ENCODE data around the gene HPS5.
"Not testable (repeated sequence)": the region's sequence is repeated elsewhere in the genome, so short reads cannot be mapped to it uniquely, and the experiment has no call there.

Gene HPS5

DNA sequence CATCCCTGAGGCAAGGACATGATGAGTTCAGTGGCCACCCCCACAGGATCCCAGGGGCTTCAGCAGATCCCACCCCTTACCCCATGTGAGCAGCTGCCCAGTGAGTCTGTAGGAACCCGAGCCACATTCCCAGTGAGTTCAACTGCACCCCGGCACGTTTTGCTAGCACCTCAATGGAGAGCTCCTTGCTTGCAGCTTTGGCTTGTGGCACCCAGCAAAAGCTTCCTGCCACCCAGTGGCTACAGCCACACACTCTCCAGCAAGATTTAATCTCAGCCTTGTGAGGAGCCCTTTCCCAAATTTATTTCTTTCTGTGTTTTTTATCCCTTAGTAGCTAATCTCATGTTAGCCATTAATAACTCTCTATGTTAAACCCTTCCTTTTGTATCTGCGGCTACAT, 51.8 kb downstream of the HPS5 start:
- no peak for DNase-seq

DNA sequence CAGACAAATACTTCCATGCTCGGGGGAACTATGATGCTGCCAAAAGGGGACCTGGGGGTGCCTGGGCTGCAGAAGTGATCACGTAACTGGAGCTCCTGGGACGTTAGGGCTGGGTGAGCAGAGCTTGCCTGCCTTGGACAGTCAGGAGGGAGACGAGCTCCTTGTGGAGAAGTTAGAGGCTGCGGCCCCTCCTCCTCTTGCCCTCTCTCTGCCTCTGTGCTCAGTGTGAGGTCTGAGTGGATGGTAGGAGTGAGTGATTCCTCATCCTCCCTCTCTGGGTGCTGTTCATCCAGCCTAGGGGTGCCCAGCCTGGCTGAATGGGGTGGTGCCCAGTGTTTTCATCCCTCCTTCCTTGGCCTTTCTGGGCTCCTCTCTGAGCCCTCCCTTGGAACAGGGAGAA, 52.7 kb downstream of the HPS5 start:
- DNase-seq: not testable (repeated sequence)

DNA sequence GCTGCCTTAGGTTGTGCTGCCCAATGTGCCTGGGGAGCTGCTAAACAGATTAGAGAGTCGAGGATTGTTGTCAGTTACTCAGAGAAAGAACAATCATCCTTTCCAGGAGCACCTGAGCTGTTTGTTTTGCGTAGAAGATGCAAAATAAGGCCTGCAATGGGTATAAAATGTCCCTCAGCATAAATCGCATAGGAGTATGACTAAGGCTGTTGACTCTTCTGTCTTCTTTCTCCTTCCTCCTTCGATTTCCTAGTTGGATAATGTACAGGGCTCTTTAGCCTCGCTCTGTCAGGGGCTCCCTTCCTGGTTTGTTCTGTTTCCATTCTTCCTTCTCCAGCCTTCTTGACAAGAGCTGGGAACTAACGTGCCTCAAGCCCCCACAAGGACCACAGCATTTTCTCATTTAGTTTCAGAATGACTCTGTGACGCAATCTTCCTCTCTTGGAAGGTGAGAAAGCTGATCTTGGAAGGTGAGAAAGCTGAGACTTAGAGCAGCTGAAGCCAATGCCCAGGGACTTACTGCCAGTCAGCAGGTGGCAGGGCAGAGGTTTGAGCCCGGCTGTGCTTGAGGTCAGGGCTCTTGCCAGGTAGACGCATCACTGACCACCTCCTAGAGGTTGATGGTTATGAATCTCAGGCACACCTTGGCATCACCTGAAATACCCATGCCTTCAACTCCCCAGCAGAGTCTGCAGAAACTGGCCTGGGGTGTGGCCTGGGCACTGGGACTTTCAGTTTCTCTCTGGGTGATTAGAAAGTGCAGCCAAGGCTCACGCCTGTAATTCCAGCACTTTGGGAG, 54.4 kb downstream of the HPS5 start:
- not testable (repeated sequence) for DNase-seq

DNA sequence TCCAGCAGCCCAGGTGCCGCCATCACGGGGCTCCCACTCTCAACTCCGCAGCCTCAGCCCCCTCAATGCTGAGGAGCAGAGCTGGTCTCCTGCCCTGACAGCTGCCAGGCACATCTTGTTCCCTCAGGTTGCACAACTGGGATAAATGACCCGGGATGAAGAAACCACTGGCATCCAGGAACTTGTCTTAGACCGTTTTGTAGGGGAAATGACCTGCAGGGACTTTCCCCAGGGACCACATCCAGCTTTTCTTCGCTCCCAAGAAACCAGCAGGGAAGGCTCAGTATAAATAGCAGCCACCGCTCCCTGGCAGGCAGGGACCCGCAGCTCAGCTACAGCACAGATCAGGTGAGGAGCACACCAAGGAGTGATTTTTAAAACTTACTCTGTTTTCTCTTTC, 56.0 kb downstream of the HPS5 start, which contains the start of gene SAA1:
Gene SAA1, plus strand, starts transcription at position 316 of the 400 bp plus-strand sequence. CDS start 624 bp downstream, outside the sequence.
- no peak for DNase-seq

DNA sequence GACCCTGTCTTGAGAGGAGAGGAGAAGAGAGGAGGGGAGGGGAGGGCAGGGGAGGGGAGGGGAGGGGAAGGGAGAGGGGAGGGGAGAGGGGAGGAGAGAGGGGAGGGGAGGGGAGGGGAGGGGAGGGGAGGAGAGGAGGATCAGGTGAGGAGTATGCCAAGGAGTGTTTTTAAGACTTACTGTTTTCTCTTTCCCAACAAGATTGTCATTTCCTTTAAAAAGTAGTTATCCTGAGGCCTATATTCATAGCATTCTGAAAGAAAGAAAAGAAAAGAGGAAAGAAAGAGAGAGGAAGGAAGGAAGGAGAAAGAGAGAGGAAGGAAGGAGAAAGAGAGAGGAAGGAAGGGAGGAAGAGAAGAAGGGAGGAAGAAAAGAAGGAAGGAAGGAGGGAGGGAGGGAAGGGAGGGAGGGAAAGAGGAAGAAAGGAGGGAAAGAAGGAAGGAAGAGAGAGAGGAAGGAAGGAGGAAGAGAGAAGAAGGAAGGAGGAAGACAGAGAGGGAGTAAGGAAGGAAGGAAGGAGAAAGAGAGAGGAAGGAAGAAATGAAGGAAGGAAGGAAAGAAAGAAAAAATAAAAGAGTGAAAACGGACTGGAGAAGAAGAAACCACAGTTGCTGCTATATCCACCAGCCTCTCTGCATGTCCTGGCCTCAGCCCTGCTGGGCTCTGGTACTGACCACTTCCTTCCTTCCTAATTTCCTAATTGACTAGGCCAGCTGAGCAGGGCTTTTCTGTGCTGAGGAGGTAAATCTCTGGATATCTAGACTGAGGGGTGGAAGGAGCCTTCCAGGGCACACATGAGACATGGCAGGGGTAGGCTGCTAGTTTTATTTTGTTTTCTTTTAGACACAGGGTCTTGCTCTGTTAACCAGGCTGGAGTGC, 57.0 kb downstream of the HPS5 start:
- no peak for DNase-seq

DNA sequence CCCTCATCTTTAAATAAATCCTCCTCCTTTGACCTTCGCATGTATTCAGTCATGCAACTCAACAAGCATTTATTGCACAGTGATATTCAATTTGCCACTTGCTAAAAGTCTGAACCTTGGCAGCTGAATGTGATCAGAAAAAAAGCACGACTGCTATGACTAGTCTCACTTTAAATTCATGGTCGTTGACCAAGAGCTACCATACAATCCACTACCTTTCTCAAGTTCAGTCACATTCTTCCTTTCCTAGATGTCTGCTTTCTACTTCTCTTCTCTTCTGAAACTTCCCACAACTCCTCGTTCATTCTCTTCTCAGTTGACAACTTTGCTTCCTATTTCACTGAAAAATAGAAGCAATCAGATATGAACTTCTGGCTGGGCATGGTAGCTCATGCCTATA, 57.9 kb downstream of the HPS5 start:
- DNase-seq: no peak

DNA sequence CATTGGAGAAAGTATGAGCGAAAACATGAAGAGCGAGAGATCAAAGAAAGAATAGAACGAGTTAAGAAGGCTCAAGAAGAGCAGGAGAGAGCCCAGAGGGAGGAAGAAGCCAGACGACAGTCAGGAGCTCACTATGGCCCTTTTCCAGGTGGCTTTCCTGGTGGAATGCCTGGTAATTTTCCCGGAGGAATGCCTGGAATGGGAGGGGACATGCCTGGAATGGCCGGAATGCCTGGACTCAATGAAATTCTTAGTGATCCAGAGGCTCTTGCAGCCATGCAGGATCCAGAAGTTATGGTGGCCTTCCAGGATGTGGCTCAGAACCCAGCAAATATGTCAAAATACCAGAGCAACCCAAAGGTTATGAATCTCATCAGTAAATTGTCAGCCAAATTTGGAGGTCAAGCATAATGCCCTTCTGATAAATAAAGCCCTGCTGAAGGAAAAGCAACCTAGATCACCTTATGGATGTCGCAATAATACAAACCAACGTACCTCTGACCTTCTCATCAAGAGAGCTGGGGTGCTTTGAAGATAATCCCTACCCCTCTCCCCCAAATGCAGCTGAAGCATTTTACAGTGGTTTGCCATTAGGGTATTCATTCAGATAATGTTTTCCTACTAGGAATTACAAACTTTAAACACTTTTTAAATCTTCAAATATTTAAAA, 59.1 kb downstream of the HPS5 start:
- DNase-seq: not testable (repeated sequence)

DNA sequence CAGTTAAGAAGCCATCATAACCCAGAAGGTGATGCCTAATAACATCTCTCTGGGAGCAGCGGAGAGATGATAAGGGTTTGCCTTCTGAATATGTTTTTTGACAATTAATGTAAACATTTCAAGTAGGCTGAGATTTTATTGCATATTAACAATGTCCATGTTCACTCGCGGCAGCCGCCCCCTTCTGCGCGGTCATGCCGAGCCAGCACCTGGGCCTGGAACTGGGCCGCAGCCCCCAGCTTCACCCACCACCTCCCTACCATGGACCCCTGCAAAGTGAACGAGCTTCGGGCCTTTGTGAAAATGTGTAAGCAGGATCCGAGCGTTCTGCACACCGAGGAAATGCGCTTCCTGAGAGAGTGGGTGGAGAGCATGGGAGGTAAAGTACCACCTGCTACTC, 60.2 kb downstream of the HPS5 start:
- DNase-seq: no peak

DNA sequence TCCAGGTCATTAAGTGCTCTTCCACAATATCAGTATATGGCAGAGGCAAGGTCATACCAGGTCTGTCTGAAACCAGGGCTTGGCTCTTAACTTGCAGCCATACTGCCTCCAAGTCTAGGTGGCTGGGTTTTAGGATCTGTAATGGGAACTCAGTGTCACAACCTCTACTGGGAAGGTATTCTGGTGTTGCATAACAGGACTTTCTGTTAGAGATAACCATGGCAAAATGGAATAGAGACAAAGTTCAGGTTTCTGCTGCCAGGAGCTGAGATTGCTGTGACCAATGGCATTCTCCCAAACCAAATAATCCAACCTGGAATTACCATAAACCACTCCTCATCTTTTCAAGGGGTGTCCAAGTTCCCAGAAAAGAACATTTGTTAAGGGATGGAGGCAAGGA, 62.7 kb downstream of the HPS5 start:
- no peak for DNase-seq

DNA sequence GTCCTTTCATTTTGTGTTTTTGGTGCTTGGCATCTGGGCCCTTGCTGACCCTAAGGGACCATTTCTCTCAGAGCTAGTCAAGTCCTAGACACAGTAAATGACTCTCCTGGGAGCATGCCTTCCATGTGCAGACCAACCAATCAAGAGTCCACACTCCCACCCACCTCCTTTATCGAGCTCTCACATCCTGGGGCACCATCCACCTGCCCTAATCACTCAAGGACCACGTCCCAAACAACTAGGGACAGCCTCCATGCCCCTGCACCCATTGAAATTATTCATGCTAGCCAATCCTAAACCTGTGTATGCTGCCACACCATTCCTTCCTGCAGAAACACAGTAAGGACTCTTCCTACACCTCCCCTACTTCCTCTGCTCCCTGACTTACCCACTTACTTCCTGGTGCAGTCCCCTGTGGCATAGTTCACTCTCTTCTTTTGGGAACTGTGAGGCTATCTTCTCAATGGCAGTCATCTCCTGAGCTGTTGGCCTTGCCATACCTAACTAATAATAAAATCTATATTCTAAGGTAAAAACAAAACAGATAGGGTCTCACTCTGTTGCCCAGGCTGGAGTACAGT, 67.1 kb downstream of the HPS5 start:
- no peak for DNase-seq

DNA sequence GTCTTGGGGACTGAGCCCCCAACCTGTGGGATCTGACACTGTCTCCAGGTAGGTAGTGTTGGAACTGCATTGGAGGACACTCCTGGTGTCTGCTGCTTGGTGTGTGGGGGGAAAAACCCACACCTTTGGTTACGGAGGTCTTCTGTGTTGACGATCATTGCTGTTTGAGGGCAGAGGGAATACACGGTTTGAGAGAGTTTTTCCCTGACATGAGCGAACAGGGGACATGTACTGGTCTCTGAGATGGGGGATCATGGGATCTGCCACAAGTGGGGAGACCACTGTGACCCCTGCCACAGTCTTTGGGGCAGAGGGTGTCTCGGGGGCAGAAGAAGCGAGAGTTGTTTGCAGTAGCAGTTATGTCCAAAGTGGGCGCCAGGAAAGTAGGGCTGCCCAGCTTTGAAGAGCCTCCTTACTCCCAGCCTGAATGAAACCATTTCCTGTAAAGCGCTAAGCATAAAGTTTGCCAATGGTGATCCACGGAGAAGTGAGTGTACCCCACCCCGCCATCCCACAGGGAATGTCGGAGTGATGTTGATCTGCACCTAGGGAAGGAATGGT, 68.1 kb downstream of the HPS5 start:
- no peak for DNase-seq

DNA sequence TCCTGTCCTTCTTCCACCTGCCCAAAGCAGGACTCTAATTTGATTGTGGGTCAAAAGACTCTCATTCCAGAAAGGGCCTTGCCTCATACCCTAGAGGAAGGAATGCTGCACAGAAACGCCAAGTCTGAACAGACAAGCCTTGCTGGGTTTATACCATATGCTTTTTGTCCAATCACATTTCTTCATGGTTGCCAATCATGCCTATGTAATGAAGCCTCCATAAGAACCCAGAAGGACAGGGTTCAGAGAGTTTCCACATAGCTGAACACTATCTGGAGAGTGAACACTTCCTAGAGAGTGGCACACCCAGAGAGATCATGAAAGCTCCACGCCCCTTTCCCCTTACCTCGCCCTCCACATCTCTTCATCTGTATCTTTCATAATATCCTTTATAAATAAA, 68.7 kb downstream of the HPS5 start:
- no peak for DNase-seq

DNA sequence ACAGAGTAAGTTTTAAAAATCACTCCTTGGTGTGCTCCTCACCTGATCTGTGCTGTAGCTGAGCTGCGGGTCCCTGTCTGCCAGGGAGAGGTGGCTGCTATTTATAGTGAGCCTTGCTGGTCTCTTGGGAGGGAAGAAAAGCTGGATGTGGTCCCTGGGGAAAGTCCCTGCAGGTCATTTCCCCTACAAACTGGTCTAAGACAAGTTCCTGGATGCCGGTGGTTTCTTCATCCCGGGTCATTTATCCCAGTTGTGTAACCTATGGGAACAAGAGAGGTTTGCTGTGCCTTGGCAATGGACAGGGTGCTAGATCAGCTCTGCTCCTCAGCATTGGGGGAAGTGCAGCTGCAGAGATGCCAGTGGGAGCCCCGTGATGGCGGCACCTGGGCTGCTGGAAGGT, 73.4 kb downstream of the HPS5 start, which contains the start of gene SAA2:
Gene SAA2, minus strand, starts transcription at position 108 of the 400 bp plus-strand sequence. CDS start 657 bp downstream, outside the sequence.
- DNase-seq: no peak

DNA sequence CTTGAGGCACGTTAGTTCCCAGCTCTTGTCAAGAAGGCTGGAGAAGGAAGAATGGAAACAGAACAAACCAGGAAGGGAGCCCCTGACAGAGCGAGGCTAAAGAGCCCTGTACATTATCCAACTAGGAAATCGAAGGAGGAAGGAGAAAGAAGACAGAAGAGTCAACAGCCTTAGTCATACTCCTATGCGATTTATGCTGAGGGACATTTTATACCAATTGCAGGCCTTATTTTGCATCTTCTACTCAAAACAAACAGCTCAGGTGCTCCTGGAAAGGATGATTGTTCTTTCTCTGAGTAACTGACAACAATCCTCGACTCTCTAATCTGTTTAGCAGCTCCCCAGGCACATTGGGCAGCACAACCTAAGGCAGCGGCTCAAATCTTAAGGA, 74.8 kb downstream of the HPS5 start:
- DNase-seq: not testable (repeated sequence)

DNA sequence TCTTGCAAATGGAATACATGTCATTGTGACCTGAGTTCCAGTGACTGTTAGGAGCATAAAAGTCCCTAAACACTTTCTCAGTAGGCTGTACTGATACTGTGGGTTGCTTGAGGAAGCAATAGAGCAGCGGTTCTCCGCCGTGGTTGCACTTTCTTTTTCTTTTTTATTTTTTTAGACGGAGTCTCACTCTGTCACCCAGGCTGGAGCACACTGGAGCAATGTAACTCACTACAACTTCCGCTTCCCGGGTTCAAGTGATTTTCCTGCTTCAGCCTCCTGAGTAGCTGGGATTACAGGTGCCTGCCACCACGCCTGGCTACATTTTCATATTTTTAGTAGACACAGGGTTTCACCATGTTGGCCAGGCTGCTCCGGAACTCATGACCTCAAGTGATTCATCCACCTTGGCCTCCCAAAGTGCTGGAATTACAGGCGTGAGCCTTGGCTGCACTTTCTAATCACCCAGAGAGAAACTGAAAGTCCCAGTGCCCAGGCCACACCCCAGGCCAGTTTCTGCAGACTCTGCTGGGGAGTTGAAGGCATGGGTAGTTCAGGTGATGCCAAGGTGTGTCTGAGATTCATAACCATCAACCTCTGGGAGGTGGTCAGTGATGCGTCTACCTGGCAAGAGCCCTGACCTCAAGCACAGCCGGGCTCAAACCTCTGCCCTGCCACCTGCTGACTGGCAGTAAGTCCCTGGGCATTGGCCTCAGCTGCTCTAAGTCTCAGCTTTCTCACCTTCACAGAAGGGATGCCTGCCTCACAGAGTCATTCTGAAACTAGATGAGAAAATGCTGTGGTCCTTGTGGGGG, 75.4 kb downstream of the HPS5 start:
- DNase-seq: not testable (repeated sequence)

DNA sequence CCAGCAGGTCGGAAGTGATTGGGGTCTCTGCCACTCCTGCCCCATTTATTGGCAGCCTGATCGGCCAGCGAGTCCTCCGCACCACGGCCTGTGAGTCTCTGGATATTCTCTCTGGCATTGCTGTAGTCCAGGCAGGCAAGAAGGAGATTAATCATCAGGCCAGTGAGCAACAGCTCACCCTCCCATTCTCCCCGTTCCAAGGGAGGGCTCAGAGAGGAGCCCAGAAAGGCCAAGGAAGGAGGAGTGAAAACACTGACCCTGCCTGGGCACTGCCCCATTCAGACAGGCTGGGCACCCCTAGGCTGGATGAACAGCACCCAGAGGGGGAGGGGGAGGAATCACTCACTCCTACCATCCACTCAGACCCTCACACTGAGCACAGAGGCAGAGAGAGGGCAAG, 76.5 kb downstream of the HPS5 start:
- DNase-seq: no peak

DNA sequence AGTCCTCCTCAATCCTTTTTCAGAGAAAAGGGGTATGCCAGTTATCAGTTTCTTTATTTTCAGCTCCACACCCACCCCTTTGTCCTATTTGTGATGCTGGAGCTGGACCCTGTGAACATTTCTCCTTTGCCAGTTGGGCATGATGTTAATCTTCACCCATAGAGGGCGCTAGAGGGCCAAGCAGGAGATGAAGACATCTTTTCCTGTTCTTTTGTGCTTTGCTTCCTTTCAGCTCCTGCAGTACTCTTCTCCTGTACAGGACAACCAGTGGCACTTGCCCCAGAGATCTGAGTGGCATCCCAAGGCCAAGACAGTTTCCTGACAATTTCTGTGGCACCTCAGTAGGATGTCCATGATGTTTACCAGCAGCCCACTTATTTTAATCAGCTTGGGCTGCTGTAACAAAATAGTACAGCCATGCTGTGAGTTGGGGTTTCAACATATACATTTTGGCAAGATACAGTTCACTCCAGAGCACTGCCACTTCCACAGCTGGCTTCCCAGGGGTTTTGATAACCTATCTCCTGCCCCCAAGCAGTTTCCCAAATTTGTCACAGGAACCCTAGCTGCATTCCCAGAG, 78.1 kb downstream of the HPS5 start:
- peak; percentile 51 for DNase-seq

DNA sequence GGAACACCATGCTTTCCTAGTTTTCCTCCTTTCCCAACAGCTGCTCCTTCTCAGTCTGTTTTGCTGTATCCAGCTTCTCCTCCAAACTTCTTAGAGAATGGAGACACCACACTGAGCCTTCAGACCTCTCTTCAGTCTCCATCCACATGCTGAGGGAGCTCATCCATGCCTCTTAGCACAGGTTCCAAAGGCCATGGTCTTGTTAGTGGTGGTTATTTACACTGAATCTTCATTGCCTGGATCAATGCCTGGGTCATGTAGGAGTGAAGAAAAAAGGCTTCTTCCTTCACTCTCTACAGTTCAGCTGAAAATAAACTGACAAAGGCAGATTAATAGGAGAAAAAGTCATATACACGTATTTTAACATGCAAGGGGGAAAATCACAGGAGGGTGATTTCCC, 82.3 kb downstream of the HPS5 start:
- no peak for DNase-seq

DNA sequence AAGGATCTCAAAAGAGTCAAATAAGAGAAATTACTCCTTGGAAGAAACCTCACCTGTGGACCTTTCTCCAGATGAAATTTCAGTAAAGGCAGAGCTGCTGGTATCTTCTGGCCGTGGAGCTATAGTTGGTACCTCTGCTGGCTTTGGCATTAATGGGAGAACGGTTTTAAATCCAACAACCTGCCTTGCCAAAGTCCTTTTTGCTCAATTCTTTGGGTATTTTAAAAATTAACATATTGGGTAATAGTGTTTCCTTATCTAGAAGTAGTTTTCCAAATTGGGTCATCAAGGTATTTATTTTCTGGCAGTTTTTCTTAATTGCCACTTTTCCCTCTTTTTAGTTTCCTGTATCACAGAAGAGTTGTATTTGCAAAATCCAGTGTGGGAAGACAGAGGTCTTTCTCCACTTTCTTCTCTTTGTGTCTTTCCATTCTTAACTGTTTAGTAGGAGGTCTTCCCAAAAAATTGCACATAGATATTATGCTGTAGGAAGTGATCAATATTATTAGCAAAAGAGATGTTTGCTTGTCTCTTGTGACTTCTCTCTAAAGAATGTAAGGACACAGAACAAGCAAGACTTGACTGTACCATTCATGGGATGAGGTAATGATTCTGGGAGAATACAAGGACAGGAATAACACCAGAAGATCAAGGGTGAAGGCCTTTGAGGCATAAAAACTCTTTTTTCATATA, 85.1 kb downstream of the HPS5 start, which contains the start of gene SAA4:
Gene SAA4, minus strand, starts transcription at position 139 of the 693 bp plus-strand sequence. CDS start 876 bp downstream, outside the sequence.
- no peak for DNase-seq
